Measurements from ENCODE around the gene PAK4. TPM values are rescaled to one million over a fixed set of nuclear protein-coding genes. Genes with fewer than 3 reads are reported as not detected.

The PAK4 gene
- total RNA-seq, 1 experiment from 2014 or later, result 63.1 TPM

DNA sequence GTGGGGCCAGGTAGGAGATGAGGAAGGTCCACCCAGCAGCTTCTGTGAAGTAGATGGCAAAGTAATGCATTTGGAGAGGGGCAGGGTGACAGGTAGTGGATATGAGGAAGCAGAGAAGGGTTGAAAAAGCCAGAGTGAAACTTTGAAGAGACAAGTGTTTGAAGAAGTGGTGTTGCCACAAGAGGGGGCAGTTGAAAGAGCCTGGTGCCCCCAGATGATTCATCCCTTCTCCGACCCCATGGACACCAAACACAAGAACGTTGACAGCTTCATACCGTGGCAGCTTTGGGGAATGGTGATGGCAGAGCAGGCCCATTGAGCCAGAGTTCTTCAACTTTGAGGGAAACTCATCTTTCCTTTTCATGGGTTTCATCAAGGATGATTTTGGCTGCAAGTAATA is 99.3 kb downstream of the PAK4 start:
- Histone ChIP-seq H2BK5ac (ENCODE audit: insufficient read length, low read length) (no peak overlapping the region), H4K20me1 (ENCODE audit: control insufficient read depth, insufficient read depth, insufficient read length) (no peaks in the 10 kb centered on the region), H3K79me1 (ENCODE audit: insufficient read depth, low read depth, low read length, poor library complexity, severe bottlenecking) (no peaks in the 10 kb centered on the region), H3K9me3 (ENCODE audit: control insufficient read depth, low read depth, low read length) (no peaks in the 10 kb centered on the region), H3T11ph (ENCODE audit: low read length) (no peak overlapping the region), H3K14ac (ENCODE audit: insufficient read depth, low read length) (no peak overlapping the region), H4K91ac (ENCODE audit: insufficient read length, low read depth, low read length) (no peak overlapping the region), H4K8ac (replicated peaks; ENCODE audit: insufficient read length, low read depth, low read length) (no peak overlapping the region), H2AK5ac (ENCODE audit: insufficient read length, low read length) (no peak overlapping the region), H3K23ac (ENCODE audit: insufficient read length, low read depth, low read length) (no peak overlapping the region), H2BK12ac (ENCODE audit: insufficient read length, low read depth, low read length) (no peak overlapping the region), H2BK15ac (ENCODE audit: low read depth, low read length) (no peak overlapping the region), H4K5ac (ENCODE audit: insufficient read length, low read depth, low read length) (no peak overlapping the region), H3K4me2 (ENCODE audit: insufficient read depth, insufficient read length, low read length) (no peak overlapping the region), H3K27ac (ENCODE audit: insufficient read length, low read depth, low read length) (no peak overlapping the region), H2BK20ac (ENCODE audit: low read depth, low read length, poor library complexity, severe bottlenecking) (no peak overlapping the region), H2AFZ (ENCODE audit: low read length) (no peak overlapping the region), H2BK120ac (ENCODE audit: low read depth, low read length, poor library complexity, severe bottlenecking) (no peak overlapping the region), H3K9ac (ENCODE audit: extremely low read depth, insufficient read length, low read length) (no peak overlapping the region), H3K79me2 (ENCODE audit: insufficient read depth, low read length) (no peaks in the 10 kb centered on the region), H3K4ac (ENCODE audit: low read depth, low read length) (no peak overlapping the region), H3K18ac (ENCODE audit: insufficient read length, low read depth, low read length) (no peak overlapping the region), H3K56ac (ENCODE audit: insufficient read length, low read depth, low read length) (no peak overlapping the region), H3K27me3 (ENCODE audit: insufficient read depth, low read length) (peaks cover 3% of the 10 kb centered on the region; the same call in 1 of the 2 replicates), H3K23me2 (ENCODE audit: insufficient read length, low read depth, low read length, poor library complexity, severe bottlenecking) (no peaks in the 10 kb centered on the region), H3K4me1 (ENCODE audit: insufficient read depth, low read length) (no peaks in the 10 kb centered on the region)
- Mint-ChIP-seq H3K4me1 (no peaks in the 10 kb centered on the region; a peak in 2 of 4 replicates), H3K4me3 (peak overlapping the region in 1 of 2 experiments; percentile 30; a peak in 1 of 5 replicates), H3K27ac (no peak overlapping the region), H3K27me3 (ENCODE audit: low read depth) (peaks cover 62% of the 10 kb centered on the region), H3K36me3 (ENCODE audit: insufficient read depth in 1 of 3, low read depth in 3 of 3) (no peaks in the 10 kb centered on the region), H3K9me3 (no peaks in the 10 kb centered on the region; a peak in 1 of 5 replicates)
- TF ChIP-seq, protein P1, sequence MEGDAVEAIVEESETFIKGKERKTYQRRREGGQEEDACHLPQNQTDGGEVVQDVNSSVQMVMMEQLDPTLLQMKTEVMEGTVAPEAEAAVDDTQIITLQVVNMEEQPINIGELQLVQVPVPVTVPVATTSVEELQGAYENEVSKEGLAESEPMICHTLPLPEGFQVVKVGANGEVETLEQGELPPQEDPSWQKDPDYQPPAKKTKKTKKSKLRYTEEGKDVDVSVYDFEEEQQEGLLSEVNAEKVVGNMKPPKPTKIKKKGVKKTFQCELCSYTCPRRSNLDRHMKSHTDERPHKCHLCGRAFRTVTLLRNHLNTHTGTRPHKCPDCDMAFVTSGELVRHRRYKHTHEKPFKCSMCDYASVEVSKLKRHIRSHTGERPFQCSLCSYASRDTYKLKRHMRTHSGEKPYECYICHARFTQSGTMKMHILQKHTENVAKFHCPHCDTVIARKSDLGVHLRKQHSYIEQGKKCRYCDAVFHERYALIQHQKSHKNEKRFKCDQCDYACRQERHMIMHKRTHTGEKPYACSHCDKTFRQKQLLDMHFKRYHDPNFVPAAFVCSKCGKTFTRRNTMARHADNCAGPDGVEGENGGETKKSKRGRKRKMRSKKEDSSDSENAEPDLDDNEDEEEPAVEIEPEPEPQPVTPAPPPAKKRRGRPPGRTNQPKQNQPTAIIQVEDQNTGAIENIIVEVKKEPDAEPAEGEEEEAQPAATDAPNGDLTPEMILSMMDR (conservative IDR thresholded peaks at IDR 0.05), result peak; percentile 53
- peak; percentile 55 for DNase-seq
- WGBS (ENCODE audit: extremely low coverage, insufficient read length, low lambda C conversion rate), result no CpG with 5 or more reads among the region's 3 CpGs

Other genes starting within 250 kb of the PAK4 start
- 6.4 and 7.3 TPM in 2 replicates for gene RINL, start 247.5 kb upstream of the PAK4 start, total RNA-seq (2021)
- 8.4 and 9.2 TPM in 2 replicates for gene SIRT2, start 226.2 kb upstream of the PAK4 start, total RNA-seq (2021)
- 33.8 and 36.7 TPM in 2 replicates for gene NFKBIB, start 225.8 kb upstream of the PAK4 start, total RNA-seq (2021)
- 0.99 and 1.3 TPM in 2 replicates for gene CCER2, start 213.6 kb upstream of the PAK4 start, total RNA-seq (2021)
- 57.4 and 59.7 TPM in 2 replicates for gene SARS2, start 195.0 kb upstream of the PAK4 start, total RNA-seq (2021)
- gene MRPS12, start 194.8 kb upstream of the PAK4 start, total RNA-seq (2021), result 81.3 and 82.4 TPM in 2 replicates
- 25.5 and 25.9 TPM in 2 replicates for gene FBXO17, start 150.0 kb upstream of the PAK4 start, total RNA-seq (2021)
- 14.5 and 16.7 TPM in 2 replicates for gene FBXO27, start 93.2 kb upstream of the PAK4 start, total RNA-seq (2021)
- 0.15 and 0.18 TPM in 2 replicates for gene ACP7, start 41.4 kb upstream of the PAK4 start, total RNA-seq (2021)
- gene NCCRP1, start 71.2 kb downstream of the PAK4 start, total RNA-seq (2021), result 1.9 and 2.7 TPM in 2 replicates
- not detected in 2 replicates for gene SYCN, start 78.5 kb downstream of the PAK4 start, total RNA-seq (2021)
- not detected in 2 replicates for gene IFNL3, start 119.2 kb downstream of the PAK4 start, total RNA-seq (2021)
- not detected in 2 replicates for gene IFNL4, start 123.1 kb downstream of the PAK4 start, total RNA-seq (2021)
- gene IFNL2, start 142.6 kb downstream of the PAK4 start, total RNA-seq (2021), result not detected in 2 replicates
- gene IFNL1, start 170.6 kb downstream of the PAK4 start, total RNA-seq (2021), result not detected in 2 replicates
- 4.2 and 4.5 TPM in 2 replicates for gene LRFN1, start 195.1 kb downstream of the PAK4 start, total RNA-seq (2021)
- gene GMFG, start 210.3 kb downstream of the PAK4 start, total RNA-seq (2021), result 0.48 TPM in 1 of 2 replicates, not detected in the other
- gene SAMD4B, start 216.6 kb downstream of the PAK4 start, total RNA-seq (2021), result 134 and 135 TPM in 2 replicates

Data from H9 (cell line).